ENCODE measurements around the gene PDZD2. TPM values are rescaled to one million over a fixed set of nuclear protein-coding genes. Genes with fewer than 3 reads are reported as not detected.
"Not testable (repeated sequence)": the region's sequence is repeated elsewhere in the genome, so short reads cannot be mapped to it uniquely, and the experiment has no call there.

PDZD2 gene
- total RNA-seq, 1 donor from 2014 or later, result 2.6 TPM

GRCh38 chr5:32039133-32039532 lies 400.2 kb downstream of the PDZD2 start:
- not testable (repeated sequence) for H3K4me1 ChIP-seq (ENCODE audit: control insufficient read depth in 3 of 3, insufficient read depth in 3 of 3, low read length in 3 of 3); H3K9ac ChIP-seq (ENCODE audit: low read depth in 1 of 3, low read length in 3 of 3); H3K27me3 ChIP-seq (ENCODE audit: control insufficient read depth in 3 of 3, insufficient read depth in 3 of 3, low read length in 3 of 3); H3K27ac ChIP-seq (ENCODE audit: low read depth, low read length); H3K9me3 ChIP-seq (ENCODE audit: control insufficient read depth in 3 of 3, low read length in 3 of 3); H3K36me3 ChIP-seq (ENCODE audit: control insufficient read depth in 3 of 3, insufficient read depth in 3 of 3, low read length in 3 of 3); H3K4me3 ChIP-seq (ENCODE audit: low read length in 3 of 3)

- H3K27me3 ChIP-seq (ENCODE audit: control insufficient read depth in 3 of 3, insufficient read depth in 3 of 3, low read length in 3 of 3); H3K9me3 ChIP-seq (ENCODE audit: control insufficient read depth in 3 of 3, low read length in 3 of 3); H3K27ac ChIP-seq (ENCODE audit: low read depth, low read length); H3K4me3 ChIP-seq (ENCODE audit: low read length in 3 of 3); H3K9ac ChIP-seq (ENCODE audit: low read depth in 1 of 3, low read length in 3 of 3); H3K4me1 ChIP-seq (ENCODE audit: control insufficient read depth in 3 of 3, insufficient read depth in 3 of 3, low read length in 3 of 3); H3K36me3 ChIP-seq (ENCODE audit: control insufficient read depth in 3 of 3, insufficient read depth in 3 of 3, low read length in 3 of 3): not testable (repeated sequence)
Measured at GRCh38 chr5:32039601-32040000, 400.7 kb downstream of the PDZD2 start.

- not testable (repeated sequence) for H3K27ac ChIP-seq (ENCODE audit: low read depth, low read length); H3K4me1 ChIP-seq (ENCODE audit: control insufficient read depth in 3 of 3, insufficient read depth in 3 of 3, low read length in 3 of 3); H3K27me3 ChIP-seq (ENCODE audit: control insufficient read depth in 3 of 3, insufficient read depth in 3 of 3, low read length in 3 of 3); H3K9me3 ChIP-seq (ENCODE audit: control insufficient read depth in 3 of 3, low read length in 3 of 3); H3K4me3 ChIP-seq (ENCODE audit: low read length in 3 of 3); H3K36me3 ChIP-seq (ENCODE audit: control insufficient read depth in 3 of 3, insufficient read depth in 3 of 3, low read length in 3 of 3); H3K9ac ChIP-seq (ENCODE audit: low read depth in 1 of 3, low read length in 3 of 3)
Measured at GRCh38 chr5:32040181-32040695, 401.3 kb downstream of the PDZD2 start.

GRCh38 chr5:32042551-32042961 lies 403.6 kb downstream of the PDZD2 start:
- H3K36me3 ChIP-seq (ENCODE audit: control insufficient read depth in 3 of 3, insufficient read depth in 3 of 3, low read length in 3 of 3), result no peaks in the 10 kb centered on the region

GRCh38 chr5:32043105-32043504 lies 404.2 kb downstream of the PDZD2 start:
- Histone ChIP-seq H3K27ac (ENCODE audit: low read depth, low read length) (no peak overlapping the region), H3K9me3 (ENCODE audit: control insufficient read depth in 3 of 3, low read length in 3 of 3) (no peaks in the 10 kb centered on the region)

More at GRCh38 chr5:32042551-32042961, 403.6 kb downstream of the PDZD2 start:
- H3K4me3 ChIP-seq (ENCODE audit: low read length in 3 of 3), result no peak overlapping the region
- no peak overlapping the region for H3K27ac ChIP-seq (ENCODE audit: low read depth, low read length)
- H3K4me1 ChIP-seq (ENCODE audit: control insufficient read depth in 3 of 3, insufficient read depth in 3 of 3, low read length in 3 of 3), result peaks cover 0 to 3% (median 0%) of the 10 kb centered on the region in 3 donors
- no peaks in the 10 kb centered on the region for H3K9me3 ChIP-seq (ENCODE audit: control insufficient read depth in 3 of 3, low read length in 3 of 3)
- H3K27me3 ChIP-seq (ENCODE audit: control insufficient read depth in 3 of 3, insufficient read depth in 3 of 3, low read length in 3 of 3), result no peaks in the 10 kb centered on the region
- H3K9ac ChIP-seq (ENCODE audit: low read depth in 1 of 3, low read length in 3 of 3), result no peak overlapping the region

GRCh38 chr5:32044434-32044833 lies 405.5 kb downstream of the PDZD2 start:
- Histone ChIP-seq H3K9me3 (ENCODE audit: control insufficient read depth in 3 of 3, low read length in 3 of 3) (no peaks in the 10 kb centered on the region), H3K9ac (ENCODE audit: low read depth in 1 of 3, low read length in 3 of 3) (no peak overlapping the region), H3K27ac (ENCODE audit: low read depth, low read length) (no peak overlapping the region), H3K4me3 (ENCODE audit: low read length in 3 of 3) (no peak overlapping the region), H3K27me3 (ENCODE audit: control insufficient read depth in 3 of 3, insufficient read depth in 3 of 3, low read length in 3 of 3) (no peaks in the 10 kb centered on the region), H3K36me3 (ENCODE audit: control insufficient read depth in 3 of 3, insufficient read depth in 3 of 3, low read length in 3 of 3) (peaks cover 0 to 2% (median 0%) of the 10 kb centered on the region in 3 donors), H3K4me1 (ENCODE audit: control insufficient read depth in 3 of 3, insufficient read depth in 3 of 3, low read length in 3 of 3) (peaks cover 0 to 3% (median 0%) of the 10 kb centered on the region in 3 donors)

More at GRCh38 chr5:32043105-32043504, 404.2 kb downstream of the PDZD2 start:
- Histone ChIP-seq H3K4me1 (ENCODE audit: control insufficient read depth in 3 of 3, insufficient read depth in 3 of 3, low read length in 3 of 3) (peaks cover 0 to 3% (median 0%) of the 10 kb centered on the region in 3 donors), H3K9ac (ENCODE audit: low read depth in 1 of 3, low read length in 3 of 3) (no peak overlapping the region), H3K4me3 (ENCODE audit: low read length in 3 of 3) (no peak overlapping the region), H3K36me3 (ENCODE audit: control insufficient read depth in 3 of 3, insufficient read depth in 3 of 3, low read length in 3 of 3) (no peaks in the 10 kb centered on the region), H3K27me3 (ENCODE audit: control insufficient read depth in 3 of 3, insufficient read depth in 3 of 3, low read length in 3 of 3) (no peaks in the 10 kb centered on the region)

- H3K9me3 ChIP-seq (ENCODE audit: control insufficient read depth in 3 of 3, low read length in 3 of 3), result no peaks in the 10 kb centered on the region
- H3K36me3 ChIP-seq (ENCODE audit: control insufficient read depth in 3 of 3, insufficient read depth in 3 of 3, low read length in 3 of 3), result peaks cover 0 to 2% (median 0%) of the 10 kb centered on the region in 3 donors
- no peak overlapping the region for H3K4me3 ChIP-seq (ENCODE audit: low read length in 3 of 3)
- H3K27ac ChIP-seq (ENCODE audit: low read depth, low read length), result no peak overlapping the region
- H3K4me1 ChIP-seq (ENCODE audit: control insufficient read depth in 3 of 3, insufficient read depth in 3 of 3, low read length in 3 of 3), result peaks cover 0 to 3% (median 0%) of the 10 kb centered on the region in 3 donors
- H3K27me3 ChIP-seq (ENCODE audit: control insufficient read depth in 3 of 3, insufficient read depth in 3 of 3, low read length in 3 of 3), result no peaks in the 10 kb centered on the region
- no peak overlapping the region for H3K9ac ChIP-seq (ENCODE audit: low read depth in 1 of 3, low read length in 3 of 3)
Measured at GRCh38 chr5:32044939-32045338, 406.0 kb downstream of the PDZD2 start.

- Histone ChIP-seq H3K9ac (ENCODE audit: low read depth in 1 of 3, low read length in 3 of 3) (no peak overlapping the region), H3K27ac (ENCODE audit: low read depth, low read length) (no peak overlapping the region), H3K36me3 (ENCODE audit: control insufficient read depth in 3 of 3, insufficient read depth in 3 of 3, low read length in 3 of 3) (peaks cover 0 to 2% (median 0%) of the 10 kb centered on the region in 3 donors), H3K4me1 (ENCODE audit: control insufficient read depth in 3 of 3, insufficient read depth in 3 of 3, low read length in 3 of 3) (peaks cover 0 to 3% (median 0%) of the 10 kb centered on the region in 3 donors), H3K4me3 (ENCODE audit: low read length in 3 of 3) (no peak overlapping the region), H3K9me3 (ENCODE audit: control insufficient read depth in 3 of 3, low read length in 3 of 3) (no peaks in the 10 kb centered on the region), H3K27me3 (ENCODE audit: control insufficient read depth in 3 of 3, insufficient read depth in 3 of 3, low read length in 3 of 3) (no peaks in the 10 kb centered on the region)
Measured at GRCh38 chr5:32047056-32047455, 408.1 kb downstream of the PDZD2 start.

GRCh38 chr5:32051796-32052195 lies 412.9 kb downstream of the PDZD2 start:
- Histone ChIP-seq H3K27ac (ENCODE audit: low read depth, low read length) (no peak overlapping the region), H3K4me3 (ENCODE audit: low read length in 3 of 3) (no peak overlapping the region), H3K9me3 (ENCODE audit: control insufficient read depth in 3 of 3, low read length in 3 of 3) (no peaks in the 10 kb centered on the region), H3K4me1 (ENCODE audit: control insufficient read depth in 3 of 3, insufficient read depth in 3 of 3, low read length in 3 of 3) (peaks cover 4 to 8% (median 6%) of the 10 kb centered on the region in 3 donors), H3K36me3 (ENCODE audit: control insufficient read depth in 3 of 3, insufficient read depth in 3 of 3, low read length in 3 of 3) (peaks cover 0 to 2% (median 0%) of the 10 kb centered on the region in 3 donors), H3K9ac (ENCODE audit: low read depth in 1 of 3, low read length in 3 of 3) (no peak overlapping the region), H3K27me3 (ENCODE audit: control insufficient read depth in 3 of 3, insufficient read depth in 3 of 3, low read length in 3 of 3) (no peaks in the 10 kb centered on the region)

GRCh38 chr5:32055891-32056866 lies 417.2 kb downstream of the PDZD2 start:
- Histone ChIP-seq H3K4me3 (ENCODE audit: low read length in 3 of 3) (no peak overlapping the region), H3K27ac (ENCODE audit: low read depth, low read length) (peak overlapping the region; percentile 19), H3K9ac (ENCODE audit: low read depth in 1 of 3, low read length in 3 of 3) (no peak overlapping the region), H3K4me1 (ENCODE audit: control insufficient read depth in 3 of 3, insufficient read depth in 3 of 3, low read length in 3 of 3) (peaks cover 4 to 8% (median 7%) of the 10 kb centered on the region in 3 donors), H3K27me3 (ENCODE audit: control insufficient read depth in 3 of 3, insufficient read depth in 3 of 3, low read length in 3 of 3) (no peaks in the 10 kb centered on the region), H3K9me3 (ENCODE audit: control insufficient read depth in 3 of 3, low read length in 3 of 3) (no peaks in the 10 kb centered on the region), H3K36me3 (ENCODE audit: control insufficient read depth in 3 of 3, insufficient read depth in 3 of 3, low read length in 3 of 3) (peaks cover 0 to 2% (median 0%) of the 10 kb centered on the region in 3 donors)

Measured in skeletal muscle tissue (tissue), 4 donors.